AG04450 (cell line): ENCODE data around the gene VPS11. TPM values are rescaled to one million over a fixed set of nuclear protein-coding genes. Genes with fewer than 3 reads are reported as not detected.

ENCODE experiments used
- CTCF ChIA-PET: fragments of 300-600, 350-600 bp; formaldehyde crosslinking; extraction: SDS; loops from one replicate; lab custom pipeline; 2022; ENCODE audit warnings: antibody characterized with exemption, inconsistent platforms; lab: Charles Lee
- POLR2A ChIA-PET: fragments of 350-600 bp; formaldehyde crosslinking; extraction: SDS; loops from one replicate; lab custom pipeline; 2021; ENCODE audit warnings: antibody characterized with exemption, inconsistent platforms; lab: Yijun Ruan, JAX
- DNase-seq: peaks from one replicate; pipeline ENCODE4 v3.0.0-alpha.2; 2011; ENCODE audit warnings: low read depth, low spot score
- H3K27ac ChIP-seq: one replicate; pipeline ENCODE4 v1.5.1; 2012; ENCODE audit warnings: low read depth, low read length, control low read depth
- H3K27me3 ChIP-seq: one replicate; pipeline ENCODE4 v1.6.0; 2012; ENCODE audit warnings: low read length; ENCODE audit not compliant: control insufficient read depth, insufficient read depth
- H3K4me3 ChIP-seq: 2 replicates; pipeline ENCODE4 v1.5.1; 2011; ENCODE audit warnings: mild to moderate bottlenecking, low read depth, low read length, control low read depth
- H3K9me3 ChIP-seq: 2 replicates; pipeline ENCODE4 v1.5.1; 2012; ENCODE audit warnings: low read length; ENCODE audit not compliant: control insufficient read depth, insufficient read depth
- polyA plus RNA-seq: library from polyadenylated mRNA; depleted of rRNA; stranded (reverse); fragments of >200 nt; gene quantifications from 2 replicates; pipeline ENCODE4 v1.2.3, GENCODE V29; 2011
- TF ChIP-seq, protein P1 (sequence below): IDR thresholded peaks from 2 replicates; pipeline ENCODE4 v1.5.1; 2011; ENCODE audit warnings: low read depth, low read length, control low read depth, inconsistent platforms

VPS11 gene
- polyA plus RNA-seq, 1 experiment, result 9.9 TPM

DNA sequence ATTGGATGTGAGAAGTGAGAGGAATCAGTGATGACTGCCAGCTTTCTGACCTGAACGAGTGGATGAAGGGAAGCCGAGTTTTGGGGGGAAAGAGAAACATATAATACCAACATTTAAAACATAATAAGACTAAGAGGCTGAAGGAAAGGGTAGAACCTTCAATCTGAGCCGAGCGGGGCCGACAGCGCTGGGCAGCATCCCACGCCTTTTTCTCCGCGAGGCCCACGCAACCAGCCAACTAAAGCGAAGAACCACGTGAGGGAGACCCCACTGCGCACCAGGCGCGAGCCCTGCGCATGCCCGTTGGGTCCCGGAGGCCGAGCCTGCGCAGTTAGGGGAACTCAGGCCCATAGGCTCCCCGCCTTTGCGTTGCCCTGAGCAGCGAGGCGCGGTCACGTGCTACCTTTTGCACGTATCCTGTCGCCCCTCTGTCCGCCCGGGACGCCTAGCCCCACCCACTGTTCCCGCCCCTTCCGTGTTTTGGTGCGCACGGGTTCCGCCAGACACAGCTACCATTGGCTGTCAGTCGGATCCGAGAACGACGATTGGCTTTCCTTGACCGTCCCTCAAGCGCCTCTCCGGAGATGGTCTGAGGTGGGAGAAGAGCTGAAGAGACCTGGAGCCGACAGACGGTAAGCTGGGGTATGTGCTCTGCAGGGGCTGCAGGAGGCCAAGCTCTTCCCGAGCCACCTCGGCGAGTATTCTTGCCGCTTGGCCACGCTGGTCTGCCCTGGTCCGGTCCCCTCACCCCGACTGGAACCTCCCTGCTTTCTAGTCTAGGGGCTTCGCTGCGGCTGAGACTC, 53.6 kb downstream of the VPS11 start, which contains the start of gene HINFP:
HINFP (plus strand) TSS at position 573 of the 803 bp plus-strand sequence. CDS start 5,365 bp downstream, outside the sequence.
- peak; percentile 97 for DNase-seq
- ChIA-PET POLR2A (interaction anchor here (0.6 to 2.9 kb wide), 8 partner anchors 14 to 719 kb away, joined by 3 to 13 read pairs (median 4); partner anchors contain the start of genes C2CD2L, DPAGT1, MCAM and VPS11), CTCF (interaction anchor here (0.6 to 1.2 kb wide), 9 partner anchors 17 to 573 kb away, joined by 3 to 6 read pairs (median 4); partner anchors contain the start of genes CBL and DPAGT1)
- Histone ChIP-seq H3K27ac (peak within 1 kb of the TSS; percentile 70), H3K9me3 (no peaks in the 10 kb centered on the region; the same call in 1 of the 2 replicates), H3K4me3 (peak within 1 kb of the TSS; percentile 100), H3K27me3 (no peaks in the 10 kb centered on the region)
- TF ChIP-seq, protein P1, sequence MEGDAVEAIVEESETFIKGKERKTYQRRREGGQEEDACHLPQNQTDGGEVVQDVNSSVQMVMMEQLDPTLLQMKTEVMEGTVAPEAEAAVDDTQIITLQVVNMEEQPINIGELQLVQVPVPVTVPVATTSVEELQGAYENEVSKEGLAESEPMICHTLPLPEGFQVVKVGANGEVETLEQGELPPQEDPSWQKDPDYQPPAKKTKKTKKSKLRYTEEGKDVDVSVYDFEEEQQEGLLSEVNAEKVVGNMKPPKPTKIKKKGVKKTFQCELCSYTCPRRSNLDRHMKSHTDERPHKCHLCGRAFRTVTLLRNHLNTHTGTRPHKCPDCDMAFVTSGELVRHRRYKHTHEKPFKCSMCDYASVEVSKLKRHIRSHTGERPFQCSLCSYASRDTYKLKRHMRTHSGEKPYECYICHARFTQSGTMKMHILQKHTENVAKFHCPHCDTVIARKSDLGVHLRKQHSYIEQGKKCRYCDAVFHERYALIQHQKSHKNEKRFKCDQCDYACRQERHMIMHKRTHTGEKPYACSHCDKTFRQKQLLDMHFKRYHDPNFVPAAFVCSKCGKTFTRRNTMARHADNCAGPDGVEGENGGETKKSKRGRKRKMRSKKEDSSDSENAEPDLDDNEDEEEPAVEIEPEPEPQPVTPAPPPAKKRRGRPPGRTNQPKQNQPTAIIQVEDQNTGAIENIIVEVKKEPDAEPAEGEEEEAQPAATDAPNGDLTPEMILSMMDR, result no peak

DNA sequence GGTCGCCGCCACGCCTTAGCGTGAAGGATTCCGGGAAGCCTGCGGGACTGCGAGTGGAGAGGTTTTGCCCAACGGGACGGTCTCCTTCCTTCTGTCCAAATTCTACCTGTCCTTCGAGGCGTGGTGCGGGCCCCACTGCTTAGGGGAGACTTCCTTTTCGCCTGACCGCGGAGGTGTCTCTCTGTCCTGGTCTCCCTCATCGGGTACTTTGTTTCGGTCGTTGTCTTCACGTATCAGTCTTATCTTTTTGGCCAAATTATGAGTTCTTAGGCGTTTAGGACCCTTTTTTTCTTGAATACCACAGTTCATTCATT, 54.1 kb downstream of the VPS11 start:
- peak overlapping the region; percentile 21 for H3K27ac ChIP-seq
- no peak for DNase-seq

DNA sequence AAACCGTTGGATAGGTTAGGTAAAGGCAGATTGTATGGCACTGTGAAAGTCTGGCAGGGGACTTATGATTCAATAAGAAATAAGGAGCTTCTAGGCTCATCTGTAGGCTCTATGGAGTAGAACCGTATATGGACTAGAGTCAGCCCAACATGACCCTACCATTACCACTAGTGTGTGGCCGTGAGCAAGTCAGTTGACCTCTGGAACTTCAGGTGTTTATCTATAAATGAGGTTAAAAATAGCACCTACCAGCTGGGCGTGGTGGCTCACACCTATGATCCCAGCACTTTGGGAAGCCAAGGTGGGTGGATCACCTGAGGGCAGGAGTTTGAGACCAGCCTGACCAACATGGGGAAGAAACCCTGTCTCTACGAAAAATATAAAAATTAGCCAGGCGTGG, 58.2 kb downstream of the VPS11 start:
- H3K9me3 ChIP-seq, result no peaks in the 10 kb centered on the region; the same call in 1 of the 2 replicates
- ChIA-PET CTCF (interaction anchor here (0.6 to 2.3 kb wide), 4 partner anchors 9 to 197 kb away, joined by 3 to 6 read pairs (median 4); no protein-coding TSS in a partner anchor), POLR2A (interaction anchor here (0.6 kb wide), 2 partner anchors 24 to 41 kb away, joined by 5 to 6 read pairs; partner anchors contain the start of gene DPAGT1)
- H3K27me3 ChIP-seq, result no peaks in the 10 kb centered on the region
- TF ChIP-seq, protein P1, result no peak
- no peak for DNase-seq
- no peak overlapping the region for H3K27ac ChIP-seq
- no peak overlapping the region for H3K4me3 ChIP-seq

More for the DNA sequence above, 54.1 kb downstream of the VPS11 start:
- Histone ChIP-seq H3K4me3 (peak overlapping the region; percentile 100), H3K9me3 (no peaks in the 10 kb centered on the region; the same call in 1 of the 2 replicates), H3K27me3 (no peaks in the 10 kb centered on the region)
- ChIA-PET CTCF (interaction anchor here (0.6 to 1.1 kb wide), 6 partner anchors 16 to 75 kb away, joined by 3 to 4 read pairs (median 3); no protein-coding TSS in a partner anchor), POLR2A (interaction anchor here (0.7 to 2.9 kb wide), 7 partner anchors 15 to 195 kb away, joined by 3 to 13 read pairs (median 4); partner anchors contain the start of genes C2CD2L, DPAGT1, MCAM and VPS11)
- TF ChIP-seq, protein P1, result no peak

DNA sequence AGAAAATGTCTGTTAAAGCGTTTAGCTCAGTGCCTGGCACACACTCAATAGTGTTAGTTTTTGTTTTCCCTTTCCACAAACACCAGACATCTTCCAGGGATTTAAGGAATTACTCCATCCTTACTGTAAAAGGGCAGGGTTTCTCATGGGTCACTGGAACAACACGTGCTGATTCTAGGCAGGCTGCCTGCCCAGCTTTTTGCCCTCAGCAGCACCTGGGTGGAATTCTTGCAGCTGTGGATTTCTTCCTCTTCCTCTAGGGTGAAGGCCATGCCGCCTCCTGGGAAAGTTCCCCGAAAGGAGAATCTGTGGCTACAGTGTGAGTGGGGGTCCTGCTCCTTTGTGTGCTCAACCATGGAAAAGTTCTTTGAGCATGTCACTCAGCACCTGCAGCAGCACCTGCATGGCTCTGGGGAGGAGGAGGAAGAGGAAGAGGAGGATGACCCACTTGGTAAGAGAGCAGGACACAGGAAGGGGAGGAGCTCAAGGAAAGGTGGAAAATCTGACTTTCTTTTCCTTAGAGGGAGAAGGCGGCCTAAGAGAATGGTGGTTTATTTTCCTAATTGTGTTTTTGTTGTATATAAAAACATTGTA, 59.2 kb downstream of the VPS11 start:
- H3K27ac ChIP-seq, result no peak overlapping the region
- POLR2A ChIA-PET, result interaction anchor here (0.6 kb wide), 1 partner anchor 42 kb away, joined by 6 read pairs; no protein-coding TSS in a partner anchor
- TF ChIP-seq, protein P1, result no peak
- CTCF ChIA-PET, result interaction anchor here (0.6 to 2.3 kb wide), 4 partner anchors 13 to 196 kb away, joined by 3 to 6 read pairs (median 4); no protein-coding TSS in a partner anchor
- no peak overlapping the region for H3K4me3 ChIP-seq
- no peaks in the 10 kb centered on the region for H3K27me3 ChIP-seq
- no peak for DNase-seq
- H3K9me3 ChIP-seq, result no peaks in the 10 kb centered on the region
